Measurements from ENCODE around the gene SLC26A6. TPM values are rescaled to one million over a fixed set of nuclear protein-coding genes. Genes with fewer than 3 reads are reported as not detected.

The SLC26A6 gene
- total RNA-seq, 1 donor from 2014 or later: 27.7 TPM

Other genes with a start within 250 kb of the SLC26A6 start
- 16.8 and 23.7 TPM in 2 replicates for gene PLXNB1, start 205.4 kb downstream of the SLC26A6 start, total RNA-seq
- 16.4 and 18.0 TPM in 2 replicates for gene CCDC51, start 195.3 kb downstream of the SLC26A6 start, total RNA-seq
- 223 and 272 TPM in 2 replicates for gene TMA7, start 195.2 kb downstream of the SLC26A6 start, total RNA-seq
- 8.2 TPM in 2 replicates for gene ATRIP, start 188.7 kb downstream of the SLC26A6 start, total RNA-seq
- gene SHISA5, start 131.3 kb downstream of the SLC26A6 start, total RNA-seq: 95.5 and 133 TPM in 2 replicates
- 2.0 and 2.2 TPM in 2 replicates for gene PFKFB4, start 78.7 kb downstream of the SLC26A6 start, total RNA-seq
- gene UCN2, start 71.7 kb downstream of the SLC26A6 start, total RNA-seq: not detected in 2 replicates
- gene COL7A1, start 40.1 kb downstream of the SLC26A6 start, total RNA-seq: 0.42 and 1.5 TPM in 2 replicates
- gene UQCRC1, start 25.8 kb downstream of the SLC26A6 start, total RNA-seq: 288 and 371 TPM in 2 replicates
- not detected in 2 replicates for gene TMEM89, start 13.7 kb downstream of the SLC26A6 start, total RNA-seq
- gene CELSR3, start 27.4 kb upstream of the SLC26A6 start, total RNA-seq: 0.17 and 0.47 TPM in 2 replicates
- gene NCKIPSD, start 50.5 kb upstream of the SLC26A6 start, total RNA-seq: 6.3 and 8.9 TPM in 2 replicates
- 49.7 and 58.2 TPM in 2 replicates for gene IP6K2, start 81.8 kb upstream of the SLC26A6 start, total RNA-seq
- gene PRKAR2A, start 212.4 kb upstream of the SLC26A6 start, total RNA-seq: 35.6 and 50.8 TPM in 2 replicates